GM12878 (cell line): Measurements from ENCODE around the gene GSE1. TPM values are rescaled to one million over a fixed set of nuclear protein-coding genes. Genes with fewer than 3 reads are reported as not detected.

Experiments
- ATAC-seq: fragments of 200-7000 bp; cut with Tn5 transposase; 3 replicates; pipeline ENCODE4 v1.9.1; 2020; ENCODE audit warnings: mild to moderate bottlenecking, moderate library complexity
- BruUV-seq: library from RNA; stranded (reverse); fragments of 400-500 nt; replicated peaks from 2 replicates; lab custom pipeline; 2021; lab: Mats Ljungman, UMichigan
- CTCF ChIA-PET: fragments of 300-600 bp; sonication (Branson Sonifier 250); formaldehyde crosslinking; extraction: SDS; loops from one replicate; lab custom pipeline; 2021; ENCODE audit warnings: inconsistent platforms; lab: Yijun Ruan, JAX
- POLR2A ChIA-PET: fragments of 350-600 bp; formaldehyde crosslinking; extraction: SDS; loops from one replicate; lab custom pipeline; 2021; ENCODE audit warnings: inconsistent platforms; lab: Charles Lee
- RAD21 ChIA-PET: fragments of 300-600 bp; sonication (Branson Sonifier 250); formaldehyde crosslinking; loops from one replicate; lab custom pipeline; 2023; ENCODE audit warnings: antibody characterized with exemption; ENCODE audit not compliant: unreplicated experiment; lab: Charles Lee
- SMC1A ChIA-PET: fragments of 300-600 bp; sonication (Branson Sonifier 250); formaldehyde crosslinking; loops from one replicate; lab custom pipeline; 2023; ENCODE audit not compliant: unreplicated experiment, uncharacterized antibody; lab: Charles Lee
- DNase-seq: peaks from one replicate; pipeline ENCODE4 v3.0.0-alpha.2; 2011; ENCODE audit warnings: low read depth, low spot score
- FAIRE-seq: peaks from 3 replicates; lab custom pipeline; 2011; peaks lifted over from hg19 to GRCh38; lab: Jason Lieb, UNC
- H2AFZ ChIP-seq: 2 replicates; pipeline ENCODE4 v1.6.0; 2011; ENCODE audit warnings: low read depth, low read length, control low read depth; ENCODE audit not compliant: control insufficient read depth
- H3K27ac ChIP-seq: 2 replicates; pipeline ENCODE4 v1.5.1; 2011; ENCODE audit warnings: control low read depth; ENCODE audit not compliant: control insufficient read depth, insufficient read depth
- H3K27me3 ChIP-seq, 2 experiments: replicated peaks in 1 of 2; 2 replicates each; pipeline versions ENCODE4 v1.6.0 to v1.6.1; 2011; ENCODE audit warnings: low read length in 1 of 2; ENCODE audit not compliant: control insufficient read depth in 2 of 2, insufficient read depth in 2 of 2
- H3K36me3 ChIP-seq, 2 experiments: 2 replicates each; pipeline ENCODE4 v1.5.1; 2011; ENCODE audit warnings: low read length in 1 of 2; ENCODE audit not compliant: control insufficient read depth in 2 of 2, insufficient read depth in 2 of 2
- H3K4me1 ChIP-seq: 2 replicates; pipeline ENCODE4 v1.6.1; 2011; ENCODE audit warnings: mild to moderate bottlenecking, low read length, moderate library complexity, mixed read lengths; ENCODE audit not compliant: control insufficient read depth, insufficient read depth
- H3K4me2 ChIP-seq: 2 replicates; pipeline ENCODE4 v1.6.0; 2011; ENCODE audit warnings: control low read depth; ENCODE audit not compliant: control insufficient read depth, insufficient read depth
- H3K4me3 ChIP-seq: fragments of 200-600 bp; sonication (generic); 2 replicates; pipeline ENCODE4 v1.5.1; 2016
- H3K79me2 ChIP-seq: 2 replicates; pipeline ENCODE4 v1.6.0; 2011; ENCODE audit warnings: low read length; ENCODE audit not compliant: control insufficient read depth, insufficient read depth
- H3K9ac ChIP-seq: 2 replicates; pipeline ENCODE4 v1.8.0; 2011; ENCODE audit warnings: low read length, control low read depth, mixed read lengths; ENCODE audit not compliant: control insufficient read depth, insufficient read depth
- H3K9me3 ChIP-seq: replicated peaks from 3 replicates; pipeline ENCODE4 v1.5.1; 2011; ENCODE audit warnings: mild to moderate bottlenecking, low read length; ENCODE audit not compliant: control insufficient read depth, insufficient read depth
- H4K20me1 ChIP-seq: 2 replicates; pipeline ENCODE4 v1.6.0; 2011; ENCODE audit not compliant: control insufficient read depth, insufficient read depth
- BMI1 ChIP-seq: fragments of 450-650 bp; IDR thresholded peaks from 2 replicates; pipeline ENCODE4 v1.6.1; 2016; ENCODE audit warnings: mild to moderate bottlenecking, moderate library complexity, borderline replicate concordance
- GATAD2B ChIP-seq: fragments of 450-650 bp; conservative IDR thresholded peaks from 2 replicates; pipeline ENCODE4 v1.6.1; 2017; ENCODE audit warnings: low read depth, mild to moderate bottlenecking, moderate library complexity
- NFIC ChIP-seq: IDR thresholded peaks from 2 replicates; pipeline ENCODE4 v1.6.1; 2012; ENCODE audit warnings: low read depth, mild to moderate bottlenecking, inconsistent platforms, low read length, moderate library complexity
- NKRF ChIP-seq: fragments of 450-650 bp; conservative IDR thresholded peaks from 2 replicates; pipeline ENCODE4 v1.6.1; 2017; ENCODE audit warnings: mild to moderate bottlenecking, moderate library complexity
- NR2C2 ChIP-seq: IDR thresholded peaks from 2 replicates; pipeline ENCODE4 v1.6.1; 2011; ENCODE audit warnings: borderline replicate concordance, low read depth; ENCODE audit not compliant: control insufficient read depth, insufficient read length
- PML ChIP-seq: IDR thresholded peaks from 2 replicates; pipeline ENCODE4 v1.6.1; 2012; ENCODE audit warnings: low read length, inconsistent platforms
- RUNX3 ChIP-seq: IDR thresholded peaks from 2 replicates; pipeline ENCODE4 v1.6.1; 2012; ENCODE audit warnings: low read length, inconsistent platforms
- YY1 ChIP-seq: IDR thresholded peaks from 2 replicates; pipeline ENCODE4 v1.6.1; 2011; ENCODE audit warnings: low read depth, mild to moderate bottlenecking, low read length
- WGBS: methylation state at CpG from one replicate; pipeline ENCODE4 v1.1.6; 2016; ENCODE audit warnings: low lambda C conversion rate; ENCODE audit not compliant: insufficient replicate concordance, insufficient coverage; ENCODE audit errors: missing lambda C conversion rate; 5-methylcytosine and 5-hydroxymethylcytosine counted together
- in situ Hi-C: fragments of 300-500 bp; cut with MboI; formaldehyde crosslinking; loops from 9 replicates; pipeline ENCODE4 v1.14.3; 2018; ENCODE audit warnings: mixed read lengths
- intact Hi-C: fragments of 100-400 bp; cut with micrococcal nuclease; formaldehyde crosslinking; loops from one replicate; pipeline ENCODE4 v1.14.2; 2022; ENCODE audit not compliant: unreplicated experiment
- polyA plus RNA-seq, 11 experiments: library from polyadenylated mRNA; depleted of rRNA in 4 of 11; unstranded in 6 of 11; stranded (reverse) in 5 of 11; fragments of >200 nt; fragmentation: Nextera tagmentation in 4 of 11; fragmentation: Illumina TruSeq in 1 of 11; extraction: Ambion mirVana in 4 of 11; extraction: Trizol in 1 of 11; gene quantifications; 1 replicate in 1 of 11; 2 replicates in 10 of 11; pipeline versions ENCODE4 v1.2.1 to v1.2.3, GENCODE V29; 2011 to 2016; ENCODE audit warnings: inconsistent platforms in 2 of 11, missing spikeins in 2 of 11, low read depth in 1 of 11
- total RNA-seq, 4 experiments: library from RNA; depleted of rRNA in 3 of 4; stranded (reverse); fragments of >200 nt in 3 of 4; fragmentation: Illumina TruSeq in 1 of 4; extraction: Trizol in 1 of 4; gene quantifications; 2 replicates each; pipeline versions ENCODE4 v1.2.1 to v1.2.3, GENCODE V29; 2013 to 2021

The GSE1 gene
- total and polyA plus RNA-seq, 10 of the 15 experiments (the other 5 are each of a cell fraction or from before 2014, with no cell fraction given) = 4.6 to 58.7 (median 18.2) TPM

DNA sequence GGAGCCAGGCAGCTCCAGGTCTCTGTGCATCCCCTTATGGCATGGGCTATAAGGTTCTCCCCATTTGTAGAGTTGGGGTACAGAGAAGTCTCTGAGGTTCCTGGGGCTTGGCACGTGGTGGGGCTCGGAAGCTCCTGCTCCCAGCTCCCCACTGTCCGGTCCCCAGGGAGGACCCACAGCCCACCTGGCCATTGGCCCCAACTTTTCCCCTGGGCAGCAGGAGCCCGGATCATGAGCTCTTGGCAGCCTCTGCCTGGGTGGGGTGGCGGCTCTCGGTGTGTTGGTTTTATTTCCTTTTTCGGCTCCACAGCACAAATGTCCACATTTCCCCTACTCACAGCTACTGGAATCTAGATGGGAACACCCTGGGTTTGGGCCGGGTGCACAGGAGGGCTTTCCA lies 30.5 kb downstream of the GSE1 start:
- RAD21 ChIA-PET = no interaction called here
- Histone ChIP-seq H3K27me3 (no peaks in the 10 kb centered on the region), H3K9ac (no peak overlapping the region), H3K4me3 (no peak overlapping the region), H3K4me2 (no peak overlapping the region), H2AFZ (no peak overlapping the region), H3K79me2 (no peaks in the 10 kb centered on the region; the same call in 1 of the 2 replicates), H4K20me1 (peaks cover 3% of the 10 kb centered on the region), H3K9me3 (no peaks in the 10 kb centered on the region), H3K36me3 (peaks cover 0 to 16% of the 10 kb centered on the region in 2 experiments; a peak in 3 of 4 replicates), H3K4me1 (no peaks in the 10 kb centered on the region), H3K27ac (no peak overlapping the region)
- FAIRE-seq (no peak), ATAC-seq (no peak), DNase-seq (no peak)
- intact Hi-C loops = no loop called here
- in situ Hi-C loops = no loop called here
- BruUV-seq = no TSS peak
- TF ChIP-seq PML = no peak
- TF ChIP-seq BMI1 = no peak
- no peak for TF ChIP-seq YY1
- no peak for TF ChIP-seq NR2C2
- TF ChIP-seq GATAD2B = no peak
- TF ChIP-seq RUNX3 = no peak
- TF ChIP-seq NKRF = no peak
- TF ChIP-seq NFIC = no peak
- CTCF ChIA-PET = interaction anchor here (1.8 kb wide), 1 partner anchor 27 kb away, joined by 5 read pairs; no protein-coding TSS in a partner anchor
- POLR2A ChIA-PET = no interaction called here
- SMC1A ChIA-PET = no interaction called here
- 96% methylated on average over 8 of the region's 8 CpGs for WGBS
